GM13976 (cell line): ENCODE data around the gene MYL3.

ENCODE experiments used
- DNase-seq: peaks from one replicate; pipeline ENCODE4 v3.0.0; 2012; ENCODE audit warnings: low spot score
- CTCF ChIP-seq: IDR thresholded peaks from 2 replicates; pipeline ENCODE4 v1.5.1; 2012; ENCODE audit warnings: borderline replicate concordance, mild to moderate bottlenecking; ENCODE audit not compliant: insufficient read depth; ENCODE audit errors: extremely low read depth, missing control alignments, control extremely low read depth
- in situ Hi-C: fragments of 300-500 bp; cut with MboI; formaldehyde crosslinking; loops from one replicate; pipeline ENCODE4 v1.12.0; 2022; ENCODE audit warnings: low sequenced_read_pairs, mixed read lengths, inconsistent platforms; ENCODE audit not compliant: unreplicated experiment

MYL3 gene

GRCh38 chr3:46849045-46849631 is 14.1 kb downstream of the MYL3 start:
- TF ChIP-seq CTCF = no peak
- no peak for DNase-seq
- in situ Hi-C loops = no loop called here

GRCh38 chr3:46848271-46849044 is 14.8 kb downstream of the MYL3 start:
- TF ChIP-seq CTCF = no peak
- DNase-seq = no peak
- in situ Hi-C loops = no loop called here

GRCh38 chr3:46847744-46848143 is 15.5 kb downstream of the MYL3 start:
- DNase-seq = no peak
- in situ Hi-C loops = no loop called here
- no peak for TF ChIP-seq CTCF

- DNase-seq = no peak
Observed at GRCh38 chr3:46846624-46847542, 16.4 kb downstream of the MYL3 start.

GRCh38 chr3:46845860-46846623 is 17.2 kb downstream of the MYL3 start:
- DNase-seq = peak; percentile 87
- in situ Hi-C loops = no loop called here
- peak; percentile 31 for TF ChIP-seq CTCF

More at GRCh38 chr3:46846624-46847542, 16.4 kb downstream of the MYL3 start:
- no peak for TF ChIP-seq CTCF
- in situ Hi-C loops = no loop called here
